ENCODE data around the gene CYP4B1. TPM values are rescaled to one million over a fixed set of nuclear protein-coding genes. Genes with fewer than 3 reads are reported as not detected.

Gene CYP4B1
- total and polyA plus RNA-seq, 2 donors (not counting 1 experiment from before 2014, with no cell fraction given), result not detected

- no peak overlapping the region for H2AFZ ChIP-seq (ENCODE audit: insufficient read depth, low read depth, low read length, poor library complexity, severe bottlenecking)
- H3K9me3 ChIP-seq (ENCODE audit: control extremely low read depth in 1 of 3, control insufficient read depth in 2 of 3, insufficient read depth in 1 of 3, low read length in 2 of 3), result peaks cover 0 to 6% (median 2%) of the 10 kb centered on the region in 3 donors
- Mint-ChIP-seq H3K9me3 (ENCODE audit: insufficient read depth) (peaks cover 4% of the 10 kb centered on the region), H3K4me1 (no peaks in the 10 kb centered on the region), H3K4me3 (no peak overlapping the region), H3K27me3 (peaks cover 52% of the 10 kb centered on the region), H3K27ac (no peak overlapping the region)
- WGBS (ENCODE audit: insufficient coverage), result no CpG with 5 or more reads among the region's 2 CpGs
- no peak for DNase-seq
- no peak overlapping the region for H3K27ac ChIP-seq (ENCODE audit: low read length in 2 of 2)
- ChIA-PET POLR2A (no interaction called here), CTCF (no interaction called here)
- H3K9ac ChIP-seq (ENCODE audit: low read length), result no peak overlapping the region
- ATAC-seq (ENCODE audit: low read depth), result no peak
- no peaks in the 10 kb centered on the region for H3K79me2 ChIP-seq (ENCODE audit: control insufficient read depth, insufficient read depth, low read length)
- H3K4me1 ChIP-seq (ENCODE audit: control insufficient read depth in 2 of 2, insufficient read depth in 2 of 2, low read length in 2 of 2), result no peaks in the 10 kb centered on the region
- TF ChIP-seq EZH2 (IDR thresholded peaks at IDR 0.05; ENCODE audit: borderline replicate concordance, insufficient read depth, low read depth, low read length, poor library complexity, severe bottlenecking), result no peak
- TF ChIP-seq, protein P1, sequence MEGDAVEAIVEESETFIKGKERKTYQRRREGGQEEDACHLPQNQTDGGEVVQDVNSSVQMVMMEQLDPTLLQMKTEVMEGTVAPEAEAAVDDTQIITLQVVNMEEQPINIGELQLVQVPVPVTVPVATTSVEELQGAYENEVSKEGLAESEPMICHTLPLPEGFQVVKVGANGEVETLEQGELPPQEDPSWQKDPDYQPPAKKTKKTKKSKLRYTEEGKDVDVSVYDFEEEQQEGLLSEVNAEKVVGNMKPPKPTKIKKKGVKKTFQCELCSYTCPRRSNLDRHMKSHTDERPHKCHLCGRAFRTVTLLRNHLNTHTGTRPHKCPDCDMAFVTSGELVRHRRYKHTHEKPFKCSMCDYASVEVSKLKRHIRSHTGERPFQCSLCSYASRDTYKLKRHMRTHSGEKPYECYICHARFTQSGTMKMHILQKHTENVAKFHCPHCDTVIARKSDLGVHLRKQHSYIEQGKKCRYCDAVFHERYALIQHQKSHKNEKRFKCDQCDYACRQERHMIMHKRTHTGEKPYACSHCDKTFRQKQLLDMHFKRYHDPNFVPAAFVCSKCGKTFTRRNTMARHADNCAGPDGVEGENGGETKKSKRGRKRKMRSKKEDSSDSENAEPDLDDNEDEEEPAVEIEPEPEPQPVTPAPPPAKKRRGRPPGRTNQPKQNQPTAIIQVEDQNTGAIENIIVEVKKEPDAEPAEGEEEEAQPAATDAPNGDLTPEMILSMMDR (IDR thresholded peaks at IDR 0.05), result no peak
- no peaks in the 10 kb centered on the region for H4K20me1 ChIP-seq (ENCODE audit: control insufficient read depth, insufficient read depth, low read length, poor library complexity, severe bottlenecking)
- H3K36me3 ChIP-seq (replicated peaks in 1 of 2; ENCODE audit: control extremely low read depth in 1 of 2, control insufficient read depth in 1 of 2, extremely low read depth in 1 of 2, insufficient read depth in 2 of 2, low read length in 1 of 2), result no peaks in the 10 kb centered on the region
- H3K27me3 ChIP-seq (replicated peaks in 1 of 4; ENCODE audit: control extremely low read depth in 1 of 4, control insufficient read depth in 3 of 4, insufficient read depth in 4 of 4, low read length in 3 of 4), result peaks cover 0 to 22% (median 3%) of the 10 kb centered on the region in 4 experiments
- H3K4me3 ChIP-seq (ENCODE audit: control extremely low read depth in 1 of 5, extremely low read depth in 1 of 5, insufficient read depth in 1 of 5, low read depth in 2 of 5, low read length in 4 of 5), result no peak overlapping the region
- intact Hi-C loops (cut with micrococcal nuclease), result no loop called here
- no peak overlapping the region for H3K4me2 ChIP-seq (replicated peaks; ENCODE audit: low read depth, low read length, poor library complexity, severe bottlenecking)
These were observed 38.2 kb upstream of the CYP4B1 start for GRCh38 chr1:46760558-46761166.

- Histone ChIP-seq H3K9me3 (ENCODE audit: control extremely low read depth in 1 of 3, control insufficient read depth in 2 of 3, insufficient read depth in 1 of 3, low read length in 2 of 3) (peaks cover 0 to 6% (median 2%) of the 10 kb centered on the region in 3 donors), H3K36me3 (replicated peaks in 1 of 2; ENCODE audit: control extremely low read depth in 1 of 2, control insufficient read depth in 1 of 2, extremely low read depth in 1 of 2, insufficient read depth in 2 of 2, low read length in 1 of 2) (no peaks in the 10 kb centered on the region), H3K27me3 (replicated peaks in 1 of 4; ENCODE audit: control extremely low read depth in 1 of 4, control insufficient read depth in 3 of 4, insufficient read depth in 4 of 4, low read length in 3 of 4) (peaks cover 0 to 16% (median 3%) of the 10 kb centered on the region in 4 experiments), H4K20me1 (ENCODE audit: control insufficient read depth, insufficient read depth, low read length, poor library complexity, severe bottlenecking) (no peaks in the 10 kb centered on the region), H2AFZ (ENCODE audit: insufficient read depth, low read depth, low read length, poor library complexity, severe bottlenecking) (no peak overlapping the region), H3K27ac (ENCODE audit: low read length in 2 of 2) (no peak overlapping the region), H3K4me1 (ENCODE audit: control insufficient read depth in 2 of 2, insufficient read depth in 2 of 2, low read length in 2 of 2) (no peaks in the 10 kb centered on the region), H3K9ac (ENCODE audit: low read length) (no peak overlapping the region), H3K4me3 (ENCODE audit: control extremely low read depth in 1 of 5, extremely low read depth in 1 of 5, insufficient read depth in 1 of 5, low read depth in 2 of 5, low read length in 4 of 5) (no peak overlapping the region), H3K79me2 (ENCODE audit: control insufficient read depth, insufficient read depth, low read length) (no peaks in the 10 kb centered on the region), H3K4me2 (replicated peaks; ENCODE audit: low read depth, low read length, poor library complexity, severe bottlenecking) (no peak overlapping the region)
- H3K9me3 Mint-ChIP-seq (ENCODE audit: insufficient read depth), result peaks cover 4% of the 10 kb centered on the region
- intact Hi-C loops (cut with micrococcal nuclease), result no loop called here
- TF ChIP-seq, protein P1 (IDR thresholded peaks at IDR 0.05), result no peak
- no peak for TF ChIP-seq EZH2 (IDR thresholded peaks at IDR 0.05; ENCODE audit: borderline replicate concordance, insufficient read depth, low read depth, low read length, poor library complexity, severe bottlenecking)
- H3K4me3 Mint-ChIP-seq, result no peak overlapping the region
- DNase-seq (no peak), ATAC-seq (ENCODE audit: low read depth) (no peak)
- ChIA-PET CTCF (no interaction called here), POLR2A (no interaction called here)
- H3K4me1 Mint-ChIP-seq, result no peaks in the 10 kb centered on the region
- H3K27me3 Mint-ChIP-seq, result peaks cover 46% of the 10 kb centered on the region
- no peak overlapping the region for H3K27ac Mint-ChIP-seq
These were observed 37.1 kb upstream of the CYP4B1 start for GRCh38 chr1:46761740-46762139.
